8988T (cell line): Measurements from ENCODE around the gene CCNT2.
"Not testable (repeated sequence)": the region's sequence is repeated elsewhere in the genome, so short reads cannot be mapped to it uniquely, and the experiment has no call there.

Experiments used
- DNase-seq: peaks from one replicate; pipeline ENCODE4 v3.0.0; 2011

Gene CCNT2

DNA sequence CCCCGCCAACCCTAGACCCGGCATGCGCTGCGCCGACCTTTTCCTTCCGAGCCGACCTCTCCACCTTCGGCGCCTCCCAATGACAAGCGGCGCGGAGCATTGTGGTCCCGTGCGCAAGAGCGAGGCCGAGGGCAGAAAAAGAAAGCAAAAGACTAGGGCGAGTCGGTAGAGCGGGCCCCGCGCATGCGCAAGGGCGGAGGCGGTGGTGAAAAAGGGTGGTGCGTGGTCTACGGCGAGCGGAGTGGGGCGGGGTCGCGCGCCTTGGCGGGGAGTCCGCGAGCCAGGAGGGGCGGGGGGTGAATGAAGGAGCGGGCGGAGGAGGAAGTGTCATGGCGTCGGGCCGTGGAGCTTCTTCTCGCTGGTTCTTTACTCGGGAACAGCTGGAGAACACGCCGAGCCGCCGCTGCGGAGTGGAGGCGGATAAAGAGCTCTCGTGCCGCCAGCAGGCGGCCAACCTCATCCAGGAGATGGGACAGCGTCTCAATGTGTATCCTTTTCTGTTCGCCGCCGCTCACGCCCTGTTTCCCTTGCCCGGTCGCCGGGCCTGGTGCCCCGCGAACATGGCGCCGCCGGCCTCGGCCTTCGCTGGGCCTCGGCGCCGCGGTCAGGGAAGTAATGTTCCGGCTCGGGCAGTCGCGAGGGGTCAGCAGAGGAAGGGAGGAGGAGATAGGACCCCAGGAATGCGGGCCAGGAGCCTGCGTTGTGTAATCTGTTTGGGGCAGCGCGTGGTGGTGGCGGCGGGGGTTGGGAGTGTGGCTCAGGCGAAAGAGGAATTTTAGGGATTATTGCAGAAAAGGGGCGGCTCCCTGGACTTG, at the start of gene CCNT2:
CCNT2 (plus strand) TSS at position 297 of the 815 bp plus-strand sequence; CDS start at position 330, 33 bp downstream.
- DNase-seq = peak; percentile 83

DNA sequence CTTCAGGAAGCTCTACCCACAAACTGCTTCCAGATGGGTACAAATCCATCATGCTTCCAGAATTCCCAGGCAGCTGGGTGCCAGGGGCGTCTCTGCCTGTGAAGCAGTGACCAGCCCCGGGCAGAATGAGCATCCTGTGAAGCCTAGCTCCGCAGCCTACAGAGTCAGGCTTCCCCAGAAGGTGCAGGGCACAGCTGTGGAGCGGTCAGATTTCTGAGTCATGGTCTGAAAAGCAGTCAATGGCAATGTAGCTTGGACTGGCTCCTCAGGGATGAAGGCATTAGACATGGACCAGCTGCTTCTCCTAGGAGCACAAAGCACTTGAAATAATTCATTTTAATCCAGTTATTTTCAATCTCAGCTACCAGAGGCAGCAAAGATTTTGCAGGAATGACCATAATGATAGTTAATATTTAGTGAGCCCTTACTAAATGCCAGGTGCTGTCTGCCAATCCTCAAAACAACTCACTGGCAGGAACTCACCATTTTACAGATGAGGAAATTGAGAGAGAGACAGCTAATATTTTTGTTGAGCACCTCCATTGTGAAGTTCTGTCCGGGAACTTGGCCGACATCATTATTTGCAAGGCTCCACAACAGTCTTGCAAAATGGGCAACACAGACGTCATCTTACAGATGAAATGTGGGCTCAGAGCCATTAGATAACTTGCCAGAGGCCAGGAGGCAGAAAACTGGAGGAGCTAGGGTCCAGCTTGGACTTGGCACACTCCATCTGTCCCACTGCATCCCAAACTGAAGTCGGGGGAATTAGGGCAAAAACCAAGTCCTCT, 48.5 kb upstream of the CCNT2 start:
- DNase-seq = no peak

DNA sequence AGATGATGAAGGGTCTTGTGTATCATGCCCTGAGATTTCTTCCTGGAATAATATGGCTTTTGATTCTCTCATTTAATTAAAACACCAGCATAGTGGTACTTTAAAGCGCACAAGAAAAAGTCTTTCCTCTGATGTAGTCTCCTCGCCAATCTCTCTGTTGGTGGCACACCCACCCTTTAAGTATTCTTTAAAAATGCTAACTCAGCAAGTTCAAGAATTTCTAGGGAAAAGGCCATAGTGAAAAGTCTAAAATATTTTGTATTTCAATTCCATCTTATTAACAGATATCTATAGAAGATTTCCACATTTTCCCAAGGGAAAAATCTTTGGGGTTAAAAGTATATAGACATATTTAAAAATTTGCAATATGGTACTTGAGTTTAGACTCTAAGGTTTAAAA, 45.5 kb upstream of the CCNT2 start:
- DNase-seq = no peak

DNA sequence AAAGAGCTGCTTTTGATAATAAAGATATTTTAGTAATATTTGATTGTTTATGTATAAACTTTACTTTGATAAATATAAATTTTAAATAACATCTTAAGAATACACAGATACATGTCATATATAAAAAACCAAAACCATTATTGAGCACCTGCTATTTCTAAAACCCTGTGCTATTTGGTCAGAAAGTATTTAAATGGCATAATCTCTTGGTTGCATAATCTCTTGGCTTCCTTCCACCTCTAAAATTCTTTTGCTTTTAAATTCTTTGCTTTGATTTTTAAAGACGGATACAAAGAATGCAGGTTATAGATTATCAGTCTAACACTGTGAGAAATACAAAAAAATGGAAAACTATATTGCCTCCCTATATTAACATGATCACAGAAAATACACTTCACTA, 43.3 kb upstream of the CCNT2 start:
- DNase-seq = no peak

DNA sequence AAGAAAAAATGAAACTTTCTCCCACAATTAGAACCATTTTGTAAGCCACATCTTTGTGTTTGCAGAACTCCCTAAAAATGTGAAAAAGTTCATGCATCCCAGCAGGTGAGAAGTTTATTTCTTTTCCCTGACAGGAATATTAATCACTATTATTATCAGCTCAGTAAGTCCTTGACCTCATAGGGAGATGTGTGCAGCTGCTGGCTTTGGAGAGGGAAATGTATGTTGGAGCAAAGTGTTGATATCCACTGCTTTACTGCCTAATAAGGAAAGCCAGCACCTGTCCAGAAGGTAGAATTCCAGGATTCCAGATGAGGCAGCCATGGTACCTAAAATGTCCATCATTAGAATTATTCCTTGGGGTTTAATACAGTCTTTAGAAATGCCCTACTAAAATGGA, 35.8 kb upstream of the CCNT2 start:
- no peak for DNase-seq

DNA sequence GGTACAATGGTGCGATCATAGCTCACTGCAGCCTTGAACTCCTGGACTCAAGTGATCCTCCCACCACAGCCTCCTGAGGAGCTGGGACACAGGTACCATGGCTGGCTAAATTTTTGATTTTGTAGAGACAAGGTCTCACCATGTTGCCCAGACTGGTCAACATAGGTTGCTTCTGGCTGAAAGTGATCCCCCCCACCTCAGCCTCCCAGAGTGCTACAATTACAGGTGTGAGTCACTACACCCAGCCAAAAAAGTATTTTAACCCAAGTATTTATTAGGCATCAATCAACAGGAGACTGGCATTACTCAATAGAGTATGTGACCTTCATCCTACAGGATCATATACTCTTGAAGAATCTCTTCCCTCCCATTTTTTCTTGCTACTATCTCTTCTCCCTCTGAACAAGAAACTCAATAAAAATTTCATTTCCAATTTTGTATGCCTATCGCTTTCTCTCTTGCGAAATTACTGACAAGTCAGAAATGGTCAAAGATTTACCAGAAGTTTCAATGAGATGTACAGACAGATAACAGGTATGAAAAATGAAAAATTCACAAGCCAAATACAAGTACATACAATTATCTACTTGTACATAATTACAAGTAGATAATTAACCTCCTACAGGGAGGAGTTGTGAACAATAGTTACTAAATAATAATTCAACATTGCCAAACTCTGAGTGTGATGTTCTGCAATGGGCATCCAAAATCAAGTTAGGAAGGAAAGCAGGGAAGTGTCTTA, 34.9 kb upstream of the CCNT2 start:
- DNase-seq = no peak

DNA sequence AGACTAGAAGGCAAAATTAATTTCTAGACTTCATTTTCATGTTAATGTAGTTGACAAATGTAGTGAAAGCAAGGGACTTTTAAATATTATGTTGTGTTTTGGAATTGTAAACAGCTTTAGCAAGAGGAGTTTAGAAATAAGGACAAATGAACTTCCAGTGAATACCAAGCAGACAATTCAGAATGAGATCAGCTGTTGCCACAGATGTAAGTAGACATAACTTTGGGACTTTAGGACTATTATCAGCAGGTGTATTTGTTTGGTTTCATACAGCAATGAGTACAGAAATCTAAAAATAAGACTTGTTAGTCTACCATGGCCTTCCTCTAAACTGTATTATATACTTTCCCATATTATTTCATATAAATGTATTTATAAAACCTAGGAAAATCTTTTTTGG, 34.2 kb upstream of the CCNT2 start:
- DNase-seq = no peak

DNA sequence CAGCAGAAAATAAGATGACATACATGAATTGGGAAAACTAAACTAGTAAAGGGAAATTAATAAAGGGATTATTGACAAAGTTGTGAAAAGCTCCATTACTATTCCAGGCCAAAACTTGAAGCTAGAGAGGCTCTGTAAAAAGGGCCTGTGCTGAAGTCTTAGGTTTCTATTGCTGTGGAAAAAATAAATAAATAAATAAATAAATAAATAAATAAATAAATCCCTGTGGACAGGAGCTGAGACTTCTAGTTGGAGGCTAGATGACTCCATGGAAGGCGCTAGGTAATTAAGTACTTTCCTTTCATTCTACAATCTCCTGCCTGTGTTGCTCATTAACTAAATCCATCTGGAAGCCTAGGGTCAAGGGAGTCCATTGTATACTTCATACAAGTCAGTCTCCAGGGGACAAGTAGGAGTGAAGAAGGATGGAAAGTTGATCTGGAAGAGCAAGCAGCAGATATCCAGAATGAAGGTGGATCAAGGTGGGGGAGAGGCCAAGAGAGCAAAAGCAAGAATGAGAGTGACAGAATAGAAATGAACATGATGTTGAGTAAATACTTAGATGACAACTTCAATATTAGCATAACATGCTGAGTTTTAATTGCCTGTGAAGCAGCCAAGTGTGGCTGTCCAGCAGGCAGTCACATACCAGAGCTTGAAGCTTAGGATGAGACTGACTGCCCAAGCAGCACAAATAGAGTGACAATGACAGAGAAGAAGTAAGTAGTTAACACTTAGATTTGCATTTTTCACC, 26.2 kb upstream of the CCNT2 start:
- DNase-seq = no peak

DNA sequence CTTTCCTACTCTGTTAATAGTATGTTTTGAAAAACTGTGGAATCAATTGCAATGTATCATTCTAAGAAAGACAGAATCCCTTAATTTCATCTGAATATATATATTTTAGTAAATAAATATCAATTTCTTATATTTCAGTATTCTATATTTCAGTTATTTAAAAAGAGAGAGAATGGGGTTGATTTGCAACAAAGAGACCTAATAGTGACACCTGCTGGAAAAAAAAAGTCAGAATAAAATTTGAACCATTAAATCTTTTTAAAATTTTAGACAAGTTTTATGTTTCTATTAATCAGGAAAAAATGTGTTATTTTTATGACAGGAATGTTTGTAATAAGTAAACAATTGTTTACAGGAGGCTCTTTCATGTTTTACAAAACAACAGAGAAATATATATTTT, 20.7 kb upstream of the CCNT2 start:
- no peak for DNase-seq

DNA sequence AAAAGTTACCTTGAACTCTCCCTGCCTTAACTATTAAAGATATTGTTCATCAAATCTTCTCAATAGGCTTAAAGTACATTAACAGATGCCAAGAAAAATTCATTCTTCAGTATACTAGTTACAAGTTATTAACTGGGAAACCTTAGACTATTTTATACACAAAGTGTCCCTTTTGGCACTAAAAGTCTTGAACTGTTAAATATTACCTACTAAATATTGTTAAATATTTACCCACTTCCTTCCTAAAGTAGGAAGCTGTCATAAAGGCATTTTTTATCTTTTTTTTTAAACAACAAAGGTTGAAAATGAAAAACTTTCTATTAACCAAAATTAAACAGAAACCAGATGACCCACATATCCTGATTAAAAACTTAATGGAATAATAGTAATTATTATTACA, 19.4 kb upstream of the CCNT2 start:
- no peak for DNase-seq

DNA sequence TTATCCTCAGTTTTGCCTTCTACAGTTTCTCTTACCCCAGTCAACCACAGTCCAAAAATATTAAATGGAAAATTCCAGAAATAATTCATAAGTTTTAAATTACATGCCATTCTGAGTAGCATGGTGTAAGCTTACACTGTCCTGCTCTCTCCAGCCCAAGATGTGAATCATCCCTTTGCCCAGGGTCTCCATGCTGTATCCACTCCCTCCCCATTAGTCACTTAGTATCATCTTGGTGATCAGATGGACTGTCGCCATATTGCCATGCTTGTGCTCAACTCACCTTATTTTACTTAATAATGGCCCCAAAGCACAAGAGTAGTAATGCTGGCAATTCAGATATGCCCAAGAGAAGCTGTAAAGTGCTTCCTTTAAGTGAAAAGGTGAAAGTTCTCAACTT, 18.5 kb upstream of the CCNT2 start:
- no peak for DNase-seq

DNA sequence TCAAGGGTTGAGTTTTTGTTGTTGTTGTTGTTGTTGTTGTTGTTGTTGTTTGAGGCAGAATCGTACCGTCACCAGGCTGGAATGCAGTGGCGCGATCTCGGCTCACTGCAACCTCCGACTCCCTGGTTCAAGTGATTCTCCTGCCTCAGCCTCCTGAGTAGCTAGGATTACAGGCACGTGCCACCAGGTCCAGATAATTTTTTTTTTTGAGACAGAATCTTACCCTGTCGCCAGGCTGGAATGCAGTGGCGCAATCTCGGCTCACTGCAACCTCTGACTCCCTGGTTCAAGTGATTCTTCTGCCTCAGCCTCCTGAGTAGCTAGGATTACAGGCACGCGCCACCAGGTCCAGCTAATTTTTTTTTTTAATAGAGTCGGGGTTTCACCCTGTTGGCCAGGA, 14.9 kb upstream of the CCNT2 start:
- not testable (repeated sequence) for DNase-seq

DNA sequence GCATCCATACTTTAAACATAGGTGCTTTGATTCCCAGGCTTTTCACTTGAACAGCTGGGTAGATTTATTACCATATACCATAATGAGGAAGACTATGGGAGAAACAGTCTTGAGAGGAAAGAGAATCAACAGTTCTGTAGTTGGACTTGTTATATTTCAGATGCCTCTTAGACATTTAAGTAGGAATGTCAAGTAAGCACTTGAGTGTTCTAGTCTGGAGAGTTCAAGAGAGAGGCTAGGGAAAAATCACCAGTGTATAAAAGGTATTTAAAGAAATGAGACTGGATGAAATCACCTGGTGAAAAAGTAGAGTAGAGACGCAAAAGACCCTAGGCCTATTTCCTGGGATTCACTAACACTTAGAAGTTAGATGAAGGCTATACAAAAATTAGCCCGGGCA, 13.5 kb upstream of the CCNT2 start:
- no peak for DNase-seq

DNA sequence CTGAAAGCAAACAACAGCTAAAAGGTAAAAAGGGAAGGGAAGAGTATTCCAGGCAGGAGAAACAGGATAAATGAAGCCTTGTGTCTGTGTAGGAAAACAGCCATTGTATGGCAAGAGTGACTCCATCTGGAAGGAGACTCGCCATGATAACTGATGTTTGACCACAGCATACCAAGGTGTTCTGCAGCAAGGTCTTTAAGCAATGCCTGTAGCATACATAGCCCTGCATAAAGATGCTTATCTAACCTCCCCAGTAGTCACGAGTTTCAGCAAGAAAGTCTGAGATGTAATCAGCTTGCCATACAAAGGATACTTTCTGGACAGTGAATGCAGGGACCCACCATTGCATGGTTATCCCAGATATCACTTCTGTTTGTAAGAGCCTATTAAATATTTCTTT, 11.9 kb upstream of the CCNT2 start:
- DNase-seq = no peak

DNA sequence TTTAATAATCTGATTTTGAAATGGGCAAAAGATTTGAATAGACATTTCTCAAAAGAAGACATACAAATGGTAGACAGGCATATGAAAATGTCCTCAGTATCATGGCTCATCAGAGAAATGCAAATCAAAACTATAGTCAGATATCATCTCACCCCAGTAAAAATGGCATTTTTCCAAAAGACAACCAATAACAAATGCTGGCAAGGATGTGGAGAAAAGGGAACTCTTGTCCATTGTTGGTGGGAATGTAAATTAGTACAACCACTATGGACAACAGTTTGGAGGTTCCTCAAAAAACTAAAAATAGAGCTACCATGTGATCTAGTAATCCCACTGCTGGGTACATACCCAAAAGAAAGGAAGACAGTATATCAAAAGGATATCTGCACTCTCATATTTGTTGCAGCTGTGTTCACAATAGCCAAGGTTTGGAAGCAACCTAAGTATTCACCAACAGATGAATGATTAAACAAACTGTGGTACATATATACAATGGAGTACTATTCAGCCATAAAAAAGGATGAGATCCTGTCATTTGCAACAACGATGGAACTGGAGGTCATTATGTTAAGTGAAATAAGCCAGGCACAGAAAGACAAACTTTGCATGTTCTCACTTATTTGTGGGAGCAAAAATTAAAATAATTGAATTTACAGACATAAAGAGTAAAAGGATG, 11.0 kb upstream of the CCNT2 start:
- not testable (repeated sequence) for DNase-seq

DNA sequence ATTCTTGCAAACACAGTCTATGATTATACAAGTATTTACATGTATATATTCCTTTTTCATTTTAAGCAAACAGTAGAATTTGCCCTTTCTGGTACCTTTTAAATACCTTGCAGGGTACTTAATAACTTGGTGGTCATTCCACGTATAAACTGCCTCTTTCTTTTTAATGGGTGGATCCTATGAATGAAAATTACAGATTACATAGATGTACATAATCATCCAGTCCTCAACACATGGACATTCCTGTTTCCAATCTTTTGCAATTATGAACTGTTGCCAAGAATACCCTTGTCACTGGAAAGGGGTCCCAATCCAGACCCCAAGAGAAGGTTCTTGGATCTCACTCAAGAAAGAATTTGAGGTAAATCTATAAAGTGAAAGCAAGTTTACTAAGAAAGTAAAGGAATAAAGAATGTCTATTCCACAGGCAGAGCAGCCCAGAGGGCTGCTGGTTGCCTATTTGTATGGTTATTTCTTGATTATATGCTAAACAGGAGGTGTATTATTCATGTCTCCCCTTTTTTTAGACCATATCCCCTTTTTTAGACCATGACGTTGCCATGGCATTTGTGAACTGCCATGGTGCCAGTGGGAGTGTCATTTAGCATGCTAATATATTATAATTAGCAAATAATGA, 7.7 kb upstream of the CCNT2 start:
- no peak for DNase-seq

DNA sequence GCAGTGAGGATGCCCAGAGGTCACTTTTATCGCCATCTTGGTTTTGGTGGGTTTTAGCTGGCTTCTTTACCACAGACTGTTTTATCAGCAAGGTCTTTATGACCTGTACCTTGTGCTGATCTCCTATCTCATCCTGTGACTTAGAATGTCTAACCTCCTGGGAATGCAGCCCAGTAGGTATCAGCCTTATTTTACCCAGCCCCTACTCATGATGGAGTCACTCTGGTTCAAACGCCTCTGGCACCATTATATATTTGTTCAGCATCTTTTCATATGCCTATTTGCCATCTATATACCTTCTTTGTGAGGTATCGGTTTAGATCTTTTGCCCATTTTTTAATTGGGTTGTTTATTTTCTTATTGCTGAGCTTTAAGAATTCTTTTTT, 7.2 kb upstream of the CCNT2 start:
- no peak for DNase-seq

DNA sequence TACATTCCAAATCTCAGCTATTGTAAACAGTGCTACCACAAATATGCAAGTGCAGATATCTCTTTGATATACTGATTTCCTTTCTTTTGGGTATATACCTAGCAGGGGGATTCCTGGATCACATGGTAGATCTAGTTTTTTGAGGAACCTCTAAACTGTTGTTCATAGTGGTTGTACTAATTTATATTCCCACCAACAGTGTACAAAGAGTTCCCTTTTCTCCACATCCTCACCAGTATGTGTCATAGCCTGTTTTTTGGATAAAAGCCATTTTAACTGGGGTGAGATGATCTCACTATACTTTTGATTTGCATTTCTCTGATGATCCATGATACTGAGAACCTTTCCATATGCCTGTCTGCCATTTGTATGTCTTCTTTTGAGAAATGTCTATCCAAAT, 6.3 kb upstream of the CCNT2 start:
- no peak for DNase-seq

DNA sequence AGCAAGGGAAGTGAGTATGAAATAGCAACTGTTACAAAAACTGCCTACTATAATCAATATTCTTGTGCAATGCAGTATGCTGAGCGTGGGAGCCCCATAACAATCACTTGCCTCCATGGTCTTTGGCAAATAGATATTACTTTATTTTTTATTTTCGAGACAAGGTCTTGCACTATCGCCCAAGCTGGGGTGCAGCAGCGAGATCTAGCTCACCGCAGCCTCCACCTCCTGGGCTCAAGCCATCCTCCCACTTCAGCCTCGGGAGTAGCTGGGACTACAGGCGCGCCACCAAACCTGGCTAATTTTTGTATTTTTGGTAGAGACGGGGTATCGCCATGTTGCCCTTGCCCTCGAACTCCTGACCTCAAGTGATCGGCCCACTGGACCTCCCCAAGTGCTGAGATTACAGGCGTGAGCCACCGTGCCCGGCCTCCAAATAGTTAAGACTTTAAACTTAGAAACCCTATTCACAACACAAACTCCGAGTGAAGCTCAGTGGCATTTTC, 1.2 kb upstream of the CCNT2 start:
- no peak for DNase-seq

DNA sequence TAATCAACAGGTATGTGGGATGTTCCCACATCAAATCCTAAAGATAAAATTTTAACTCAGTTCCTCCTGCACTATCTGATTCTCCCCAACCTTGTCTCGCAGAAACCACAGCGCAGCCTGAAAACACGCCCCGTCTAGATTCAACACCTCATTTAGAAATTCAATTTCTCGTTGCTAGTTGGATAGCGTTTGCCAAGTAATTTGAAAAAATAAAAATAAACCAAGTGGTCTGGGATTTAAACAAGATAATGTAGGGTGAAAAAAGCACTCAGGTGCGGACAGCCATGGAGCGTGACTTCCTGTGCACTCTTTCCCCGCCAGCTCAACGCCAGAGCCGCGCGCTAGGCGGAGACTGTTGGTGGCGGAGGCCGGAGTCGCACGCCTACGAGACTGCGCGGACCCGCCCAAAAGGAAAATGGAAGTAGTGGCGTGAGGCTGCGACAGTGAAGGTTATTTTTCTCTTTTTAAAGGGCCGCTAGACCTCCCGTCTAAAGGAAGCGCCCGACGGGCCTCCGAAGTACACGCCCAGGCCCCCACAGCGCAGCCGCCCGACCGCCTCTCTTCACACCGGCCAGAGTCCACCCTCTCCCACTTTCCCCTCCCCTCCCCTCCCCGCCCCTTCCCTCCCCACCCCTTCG, 615 bp upstream of the CCNT2 start:
- DNase-seq = no peak
